ENCODE measurements around the gene ADD2. TPM values are rescaled to one million over a fixed set of nuclear protein-coding genes. Genes with fewer than 3 reads are reported as not detected.
"Not testable (repeated sequence)": the region's sequence is repeated elsewhere in the genome, so short reads cannot be mapped to it uniquely, and the experiment has no call there.

Gene ADD2
- total RNA-seq, 1 experiment from 2014 or later, result 0.61 TPM

DNA sequence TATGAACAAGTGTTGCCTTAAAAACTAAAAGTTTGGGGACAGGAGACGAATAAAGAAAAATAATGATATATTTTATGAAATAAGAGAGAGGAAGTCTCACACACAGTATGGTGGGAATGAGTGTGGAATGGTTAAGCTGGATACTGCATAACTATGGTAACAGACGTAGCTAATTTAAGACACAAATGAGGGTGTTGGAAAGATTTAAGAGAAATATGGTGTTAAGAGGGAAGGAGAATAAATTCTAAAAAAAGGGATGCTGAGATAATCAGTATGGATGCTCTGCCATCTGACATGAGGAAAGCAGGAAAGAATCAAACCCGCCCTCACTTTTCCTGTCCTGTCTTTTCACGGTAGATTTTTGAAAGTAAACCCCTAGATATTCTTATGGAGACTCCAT is 10.6 kb downstream of the ADD2 start:
- in situ Hi-C loops (cut with HindIII; ENCODE audit: low sequenced_read_pairs), result no loop called here
- no peak for DNase-seq (ENCODE audit: low spot score)

DNA sequence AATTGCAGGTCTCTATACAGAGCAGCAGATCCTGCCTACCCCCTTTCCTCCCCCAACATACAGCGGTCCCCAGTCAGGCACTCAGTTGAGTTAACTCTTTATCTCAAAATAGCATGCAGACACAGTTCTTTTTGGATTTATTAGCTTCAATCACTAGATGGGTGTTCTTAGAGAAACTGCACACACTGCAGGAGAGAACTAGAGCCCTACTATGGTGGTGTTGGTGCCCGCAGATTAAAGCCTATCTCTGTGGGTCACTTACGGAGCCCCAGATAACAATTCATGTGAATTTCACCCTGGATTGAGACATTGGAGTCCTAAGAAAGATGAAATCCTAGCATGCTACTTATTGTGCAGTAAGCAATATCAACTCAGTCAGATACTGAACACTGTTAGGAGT is 11.9 kb downstream of the ADD2 start:
- in situ Hi-C loops (cut with HindIII; ENCODE audit: low sequenced_read_pairs), result no loop called here
- no peak for DNase-seq (ENCODE audit: low spot score)

DNA sequence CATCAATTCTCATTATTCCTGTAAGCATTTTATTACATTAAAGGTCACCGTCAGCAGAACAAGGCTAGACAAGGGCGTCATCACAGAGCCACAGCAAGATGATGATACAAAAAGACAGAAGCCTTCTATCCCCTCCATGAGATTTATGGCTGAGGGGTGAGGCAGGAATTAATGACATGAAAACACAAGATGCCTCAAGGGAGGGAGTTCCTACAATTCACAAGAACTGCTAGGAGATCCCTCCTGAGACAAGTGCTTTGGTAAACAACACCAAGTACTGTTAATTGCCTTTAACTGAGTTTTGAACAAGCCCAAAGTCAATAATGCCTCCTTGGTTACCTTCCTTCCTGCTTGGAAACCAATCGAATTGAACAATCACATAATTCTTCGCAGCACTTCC is 14.1 kb downstream of the ADD2 start:
- in situ Hi-C loops (cut with HindIII; ENCODE audit: low sequenced_read_pairs), result no loop called here
- DNase-seq (ENCODE audit: low spot score), result no peak

DNA sequence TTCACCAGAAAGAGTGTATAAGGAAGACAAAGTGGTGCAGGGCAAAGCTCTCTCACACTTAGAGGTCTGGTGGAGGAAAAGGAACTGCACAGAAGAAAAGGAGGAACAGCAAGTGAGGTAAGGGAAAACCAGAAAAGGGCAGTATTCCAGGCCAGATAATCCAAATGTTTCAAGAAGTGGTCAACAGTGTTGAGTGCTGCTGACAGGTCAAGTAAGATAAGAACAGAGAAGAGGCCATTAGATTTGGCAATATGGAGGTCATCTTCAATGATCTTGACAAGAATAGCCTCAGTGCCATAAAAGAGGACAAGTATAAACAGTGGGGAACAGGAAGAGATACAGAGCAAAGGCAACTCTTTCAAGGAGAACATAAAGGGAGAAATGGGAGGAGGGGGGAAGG is 15.0 kb downstream of the ADD2 start:
- DNase-seq (ENCODE audit: low spot score), result peak; percentile 1
- in situ Hi-C loops (cut with HindIII; ENCODE audit: low sequenced_read_pairs), result no loop called here

DNA sequence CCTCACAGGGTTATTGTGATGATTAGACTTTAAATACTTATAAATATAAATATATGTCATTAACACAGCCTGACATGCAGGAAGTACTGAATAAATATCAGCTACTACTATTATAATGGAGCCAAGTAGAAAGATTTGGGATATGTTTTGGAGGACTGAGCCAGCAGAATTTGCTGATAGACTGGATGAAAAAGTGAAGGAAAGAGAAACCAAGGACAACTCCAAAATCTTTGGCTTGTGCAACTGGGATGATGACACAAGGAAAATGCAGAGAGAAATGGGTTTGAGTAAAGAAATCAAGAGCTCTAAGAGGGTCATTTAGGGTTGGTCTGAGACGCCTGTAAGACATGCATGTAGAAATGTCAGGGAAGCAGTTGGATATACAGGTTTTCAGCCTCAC is 15.6 kb downstream of the ADD2 start:
- in situ Hi-C loops (cut with HindIII; ENCODE audit: low sequenced_read_pairs), result no loop called here
- DNase-seq (ENCODE audit: low spot score), result no peak

- in situ Hi-C loops (cut with HindIII; ENCODE audit: low sequenced_read_pairs), result no loop called here
- DNase-seq (ENCODE audit: low spot score), result peak; percentile 19
These were observed 16.1 kb downstream of the ADD2 start for GRCh38 chr2:70751881-70752280.

DNA sequence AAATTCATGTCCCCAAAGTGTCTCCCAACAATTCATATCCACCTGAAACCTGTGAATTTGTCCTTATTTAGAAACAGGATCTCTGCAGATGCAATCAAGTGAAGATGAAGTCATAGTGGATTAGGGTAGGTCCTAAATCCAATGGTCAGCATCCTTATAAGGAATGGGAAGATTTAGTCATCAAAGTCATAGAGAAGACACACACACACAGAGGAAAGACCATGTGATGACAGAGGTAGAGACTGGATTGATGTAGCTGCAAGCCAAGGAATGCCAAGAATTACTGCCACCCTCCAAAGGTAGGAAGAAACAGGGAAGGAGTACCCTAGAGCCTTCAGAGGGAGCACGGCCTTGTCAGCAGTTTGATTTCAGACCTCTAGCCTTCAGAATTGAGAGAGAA is 17.7 kb downstream of the ADD2 start:
- in situ Hi-C loops (cut with HindIII; ENCODE audit: low sequenced_read_pairs), result no loop called here

DNA sequence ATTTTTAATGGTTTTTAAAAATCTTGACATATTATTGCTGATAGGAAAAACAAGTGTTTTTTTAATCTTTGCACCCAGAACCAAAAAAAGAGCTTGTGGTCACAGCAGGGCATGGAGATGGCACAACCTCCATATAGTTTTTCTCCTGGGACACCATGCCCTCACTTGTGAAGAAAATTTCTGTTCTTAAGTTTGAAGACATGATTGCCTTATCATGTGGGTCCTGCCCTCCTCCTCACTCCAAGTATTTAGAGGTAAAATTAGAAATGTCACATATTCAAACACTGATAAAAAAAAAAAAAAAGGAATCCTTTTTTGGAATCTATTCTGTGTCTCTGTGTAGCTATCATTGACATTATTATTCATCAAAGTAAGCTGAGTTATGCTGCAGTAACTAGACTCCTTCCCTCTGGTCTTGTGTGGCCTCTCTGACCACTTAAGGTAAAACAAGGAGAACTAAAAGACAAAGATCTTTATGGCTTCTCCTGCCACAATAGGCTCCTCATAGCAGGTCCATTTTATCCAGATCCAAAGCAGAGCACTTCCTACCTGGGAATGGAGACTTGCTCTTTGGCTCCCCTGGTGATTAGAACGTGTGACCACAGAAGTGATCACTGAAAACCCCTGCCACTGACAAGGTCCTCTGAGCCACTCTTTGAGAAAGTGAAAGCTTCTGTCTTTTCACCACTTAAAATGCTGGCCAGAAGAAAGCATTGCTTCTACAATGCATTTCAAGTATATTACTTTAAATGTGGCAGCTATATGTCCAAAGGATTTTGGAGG is 19.8 kb downstream of the ADD2 start:
- no peak for DNase-seq (ENCODE audit: low spot score)
- in situ Hi-C loops (cut with HindIII; ENCODE audit: low sequenced_read_pairs), result no loop called here

More for the DNA sequence above, 17.7 kb downstream of the ADD2 start:
- peak; percentile 3 for DNase-seq (ENCODE audit: low spot score)

- DNase-seq (ENCODE audit: low spot score), result no peak
- in situ Hi-C loops (cut with HindIII; ENCODE audit: low sequenced_read_pairs), result no loop called here
These were observed 20.7 kb downstream of the ADD2 start for GRCh38 chr2:70747284-70747683.

DNA sequence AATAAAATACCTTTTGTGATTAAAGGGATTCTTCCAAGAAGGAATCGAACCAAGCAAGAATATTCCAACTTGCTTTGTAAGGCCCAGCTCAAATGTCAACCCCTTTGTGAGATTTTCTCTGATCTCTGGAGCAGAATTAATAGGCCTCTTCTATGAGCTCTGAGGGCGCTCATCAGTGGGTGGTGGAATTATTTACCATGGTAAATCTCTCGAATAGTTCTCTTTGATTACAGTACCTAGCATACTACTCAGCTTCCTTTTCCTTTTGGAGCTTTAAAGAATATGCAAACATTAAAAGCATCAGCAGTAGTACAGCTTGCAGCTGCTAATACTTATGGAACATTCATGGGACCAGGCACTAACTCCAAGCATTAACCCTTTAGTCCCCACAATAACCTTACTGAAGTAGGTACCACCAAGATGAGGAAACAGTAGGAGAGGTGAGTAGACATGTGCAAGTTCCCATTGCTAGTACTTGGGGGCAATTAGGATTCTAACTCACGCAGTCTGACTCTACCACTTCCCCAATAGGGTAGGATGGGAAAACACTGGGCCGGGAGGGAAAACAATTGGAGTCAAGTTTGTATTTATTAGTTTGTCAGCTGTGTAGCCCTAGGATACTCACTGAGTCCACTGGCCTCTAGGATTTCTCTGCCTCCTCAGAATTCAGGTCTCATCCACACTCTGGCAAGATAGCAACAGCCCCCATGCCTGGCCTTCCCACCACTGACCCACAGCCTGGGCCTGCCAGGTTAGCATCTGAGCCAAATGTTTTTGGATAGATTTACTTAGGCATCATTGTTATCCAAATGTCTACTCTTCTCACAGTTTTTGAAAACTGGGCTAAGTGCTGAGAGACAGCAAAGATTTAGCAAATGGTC is 21.7 kb downstream of the ADD2 start:
- in situ Hi-C loops (cut with HindIII; ENCODE audit: low sequenced_read_pairs), result no loop called here
- DNase-seq (ENCODE audit: low spot score), result no peak

GRCh38 chr2:70745276-70745825 is 22.6 kb downstream of the ADD2 start:
- no peak for DNase-seq (ENCODE audit: low spot score)
- in situ Hi-C loops (cut with HindIII; ENCODE audit: low sequenced_read_pairs), result no loop called here

DNA sequence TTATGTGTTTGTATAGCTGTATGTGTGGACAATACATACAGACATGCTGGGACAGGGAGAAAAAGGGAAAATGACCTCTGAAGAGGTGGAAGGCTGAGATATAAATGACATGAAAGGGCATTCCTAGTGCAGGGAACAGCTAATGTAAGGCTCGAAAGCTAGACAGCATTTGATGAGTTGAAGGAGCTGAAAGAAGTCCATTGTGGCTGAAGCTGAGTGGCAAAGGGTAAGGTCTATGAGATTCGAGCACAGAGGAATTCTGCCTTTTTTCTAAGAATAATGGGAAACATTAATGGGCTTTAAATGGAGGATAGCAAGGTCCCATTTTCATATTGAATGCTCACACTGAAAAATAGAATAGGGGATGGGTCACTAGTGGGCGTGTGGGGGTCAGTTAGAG is 23.6 kb downstream of the ADD2 start:
- no peak for DNase-seq (ENCODE audit: low spot score)
- in situ Hi-C loops (cut with HindIII; ENCODE audit: low sequenced_read_pairs), result no loop called here

- in situ Hi-C loops (cut with HindIII; ENCODE audit: low sequenced_read_pairs), result no loop called here
- no peak for DNase-seq (ENCODE audit: low spot score)
These were observed 24.3 kb downstream of the ADD2 start for GRCh38 chr2:70743677-70744076.

DNA sequence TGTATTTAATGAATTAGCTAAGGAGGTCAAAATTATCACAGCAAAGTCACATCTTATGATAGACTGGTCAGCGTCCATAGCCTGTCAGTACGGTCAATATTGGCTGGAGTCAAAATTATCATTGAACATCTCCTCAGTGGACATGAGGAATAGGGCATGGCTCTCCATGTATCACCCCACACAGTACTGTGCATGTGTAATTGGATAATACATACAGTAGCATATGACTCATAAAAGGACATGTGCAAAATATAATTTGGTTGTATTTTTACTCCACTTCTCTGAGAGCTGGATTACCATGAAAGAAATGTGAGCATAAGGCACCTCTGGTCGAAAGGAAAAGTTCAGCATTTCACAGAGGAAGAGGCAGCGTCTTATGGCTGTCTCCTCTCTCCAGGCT is 24.9 kb downstream of the ADD2 start:
- in situ Hi-C loops (cut with HindIII; ENCODE audit: low sequenced_read_pairs), result no loop called here
- DNase-seq (ENCODE audit: low spot score), result no peak

GRCh38 chr2:70739492-70739891 is 28.5 kb downstream of the ADD2 start:
- DNase-seq (ENCODE audit: low spot score); in situ Hi-C loops (cut with HindIII; ENCODE audit: low sequenced_read_pairs): not testable (repeated sequence)

GRCh38 chr2:70738159-70738558 is 29.8 kb downstream of the ADD2 start:
- in situ Hi-C loops (cut with HindIII; ENCODE audit: low sequenced_read_pairs), result no loop called here
- no peak for DNase-seq (ENCODE audit: low spot score)

DNA sequence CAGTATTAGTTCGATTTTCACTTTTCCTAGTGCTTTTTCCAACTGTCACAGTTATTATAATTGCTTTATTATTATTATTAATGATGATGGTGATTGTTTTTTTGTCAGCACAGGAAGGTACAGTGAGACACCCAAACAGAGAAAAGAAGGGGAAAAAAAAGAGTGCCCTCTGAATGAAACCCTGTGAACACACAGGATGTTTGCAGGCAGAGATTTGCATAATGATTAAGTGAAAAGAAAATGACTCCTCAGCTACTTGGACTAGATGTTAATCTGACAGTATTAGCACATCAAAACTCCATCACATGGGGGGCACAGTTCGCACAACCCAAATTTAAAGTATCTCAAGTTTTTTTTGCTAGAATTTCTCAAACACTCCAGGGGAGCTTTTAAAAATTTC is 32.9 kb downstream of the ADD2 start:
- in situ Hi-C loops (cut with HindIII; ENCODE audit: low sequenced_read_pairs), result no loop called here
- no peak for DNase-seq (ENCODE audit: low spot score)

GRCh38 chr2:70733646-70734180 is 34.3 kb downstream of the ADD2 start:
- peak; percentile 79 for DNase-seq (ENCODE audit: low spot score)
- in situ Hi-C loops (cut with HindIII; ENCODE audit: low sequenced_read_pairs), result no loop called here

GRCh38 chr2:70732766-70733645 is 35.0 kb downstream of the ADD2 start:
- in situ Hi-C loops (cut with HindIII; ENCODE audit: low sequenced_read_pairs), result no loop called here
- no peak for DNase-seq (ENCODE audit: low spot score)
